Measurements from ENCODE around the gene FBP2. TPM values are rescaled to one million over a fixed set of nuclear protein-coding genes. Genes with fewer than 3 reads are reported as not detected.

Gene FBP2
- total RNA-seq (2022; extraction: Qiagen RNA extraction), result not detected in 5 replicates

DNA sequence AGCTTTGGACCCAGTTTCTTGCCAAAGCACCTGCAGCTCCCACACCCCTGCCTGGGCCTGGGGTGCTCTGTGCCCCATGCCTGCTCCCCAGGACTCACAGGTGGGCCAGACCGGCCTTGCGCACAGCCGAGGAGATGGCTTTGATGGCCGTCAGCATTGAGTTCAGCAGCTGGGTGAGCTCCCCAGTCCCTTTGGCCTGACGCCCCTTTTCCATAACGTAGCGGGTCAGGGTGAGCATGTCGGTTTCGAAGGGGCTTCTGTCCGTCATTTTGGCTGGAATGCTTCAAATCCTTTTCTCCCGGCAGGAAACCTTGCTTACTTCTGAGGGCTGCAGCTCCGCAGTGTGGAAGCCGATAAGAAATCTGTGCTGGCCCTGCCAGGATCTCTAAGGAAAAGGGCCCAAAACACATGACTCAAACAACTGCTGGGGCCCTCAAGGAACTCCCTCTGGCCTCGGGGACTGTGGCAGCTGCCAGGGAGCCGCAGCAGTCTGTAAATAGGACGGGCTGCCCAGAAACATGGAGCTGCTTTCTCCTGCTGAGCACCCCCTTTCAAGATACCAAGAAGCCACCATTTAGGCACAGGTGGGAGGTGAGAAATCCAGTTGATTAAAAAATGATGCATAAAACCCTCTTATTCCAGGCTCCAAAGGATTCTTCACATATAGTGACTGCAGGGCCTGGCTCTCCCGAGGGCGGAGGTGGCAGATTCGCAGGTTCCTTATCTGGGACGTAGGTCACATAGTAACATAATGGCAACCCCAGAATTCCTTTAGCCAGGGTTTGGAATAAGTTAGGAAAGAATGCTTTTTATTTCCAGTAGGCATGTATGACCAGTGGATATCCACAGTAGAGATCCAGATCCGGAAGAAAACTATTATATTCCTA is at the start of gene FBP2:
TSS of gene FBP2 (minus strand) at position 366 of the 887 bp plus-strand sequence. CDS start at position 268, 98 bp downstream.

GRCh38 chr9:94639061-94639998 is 45.7 kb upstream of the FBP2 start, which contains the start of gene FBP1:
Gene FBP1 (minus strand): TSS chr9:94639518. CDS start chr9:94639310, 208 bp downstream.

DNA sequence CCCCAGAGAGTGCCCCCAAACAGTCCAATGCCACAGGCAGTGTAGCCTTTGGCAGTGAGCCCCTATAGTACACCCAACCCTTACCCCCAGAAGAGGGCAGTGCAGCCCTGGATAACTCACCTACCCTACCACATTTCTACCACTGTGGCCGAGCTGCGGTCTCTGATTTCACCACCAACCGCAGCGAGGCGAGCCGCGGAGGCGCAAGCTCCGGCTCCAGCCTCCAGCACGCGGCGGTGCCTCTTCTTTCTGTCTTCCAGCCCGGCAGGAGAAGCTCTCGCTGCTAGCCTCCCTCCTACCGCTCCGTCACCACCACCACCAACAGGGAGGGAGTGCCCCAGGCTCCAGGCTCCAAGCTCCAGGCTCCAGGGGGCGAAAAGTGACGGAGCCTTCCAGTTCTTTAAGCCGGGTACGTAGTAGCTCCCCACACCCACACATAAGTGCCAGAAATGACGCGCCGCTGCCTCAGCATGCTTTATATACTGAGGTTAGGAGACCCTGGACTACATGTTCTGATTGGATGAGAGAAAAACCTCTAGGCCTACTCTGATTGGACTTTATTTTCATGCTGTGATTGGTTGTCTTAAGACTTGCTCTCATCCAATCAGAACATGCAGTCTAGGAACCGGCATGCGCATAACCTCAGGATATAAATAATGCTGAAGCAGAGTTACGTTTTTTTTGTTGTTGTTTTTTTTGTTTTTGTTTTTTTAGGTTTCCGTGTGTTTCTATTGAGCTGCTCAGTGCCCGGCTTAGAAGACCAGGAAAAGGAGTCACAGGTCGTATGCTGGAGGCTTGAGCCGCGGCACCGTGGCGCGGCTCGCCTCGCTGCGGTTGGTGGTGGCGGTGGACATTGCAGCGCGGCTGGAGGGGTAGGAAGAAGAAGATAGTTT is 38.9 kb downstream of the FBP2 start, which contains the start of gene PCAT7:
TSS of gene PCAT7 (plus strand) at position 645 of the 893 bp plus-strand sequence.

Other genes starting within 250 kb of the FBP2 start
- 0.43 to 0.76 TPM (median 0.55 TPM) in 5 replicates for gene PCAT7, start 38.7 kb downstream of the FBP2 start, total RNA-seq (2022; extraction: Qiagen RNA extraction)
- gene FBP1, start 45.7 kb upstream of the FBP2 start, total RNA-seq (2022; extraction: Qiagen RNA extraction), result not detected in 5 replicates
- gene AOPEP, start 132.9 kb upstream of the FBP2 start, total RNA-seq (2022; extraction: Qiagen RNA extraction), result 126 to 170 TPM (median 160 TPM) in 5 replicates

Data from A549 treated with AZD2906 at 1 μM for 4 hours (cell line).